NOMO-1 treated with DMSO at 0.1 percent for 48 hours (cell line): ENCODE measurements around the gene PPARD.
A peak's percentile ranks its signal among the peaks of the same experiment; 100 is the strongest.
"Not testable (repeated sequence)": the region's sequence is repeated elsewhere in the genome, so short reads cannot be mapped to it uniquely, and the experiment has no call there.

Source experiments
- DNase-seq: peaks from one replicate; lab custom pipeline; 2025; ENCODE audit not compliant: unreplicated experiment; lab: John Stamatoyannopoulos, UW

The PPARD gene

DNA sequence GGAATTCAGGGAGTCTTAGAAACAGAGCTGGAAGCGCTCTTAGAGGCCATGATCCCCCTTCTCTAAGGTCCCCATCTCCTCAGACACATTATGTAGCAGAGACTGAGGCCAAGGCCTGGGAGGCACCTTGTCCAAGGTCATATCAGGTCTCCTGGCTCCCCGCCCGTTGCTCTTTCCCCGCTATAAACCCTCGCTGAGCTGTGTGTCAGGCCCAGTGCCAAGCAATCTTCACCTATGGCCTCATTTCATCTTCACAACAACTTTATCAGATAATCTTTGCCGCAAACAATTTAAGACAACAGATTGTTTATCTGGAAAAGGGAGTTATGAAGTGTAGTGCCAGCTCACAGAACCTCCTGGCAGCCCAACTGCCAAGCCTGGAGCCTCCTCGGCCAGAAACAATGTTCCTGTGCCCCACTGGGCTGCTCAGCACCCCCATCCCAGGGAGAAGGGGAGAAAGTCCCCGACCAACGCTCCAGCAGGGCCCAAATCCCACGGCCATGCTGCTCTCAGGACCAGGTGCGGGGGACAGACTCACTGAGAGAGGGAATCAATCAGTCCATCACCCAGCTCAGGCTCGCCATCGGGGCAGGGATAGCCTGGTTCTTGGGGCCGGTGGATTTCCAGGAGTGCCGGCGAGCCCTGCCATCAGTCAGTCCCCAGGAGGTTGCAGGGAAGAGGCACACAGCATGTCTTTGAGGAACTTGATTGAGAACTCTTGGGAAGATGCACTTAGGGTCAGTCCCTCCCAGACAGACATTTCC, 92.9 kb downstream of the PPARD start:
- no peak for DNase-seq

DNA sequence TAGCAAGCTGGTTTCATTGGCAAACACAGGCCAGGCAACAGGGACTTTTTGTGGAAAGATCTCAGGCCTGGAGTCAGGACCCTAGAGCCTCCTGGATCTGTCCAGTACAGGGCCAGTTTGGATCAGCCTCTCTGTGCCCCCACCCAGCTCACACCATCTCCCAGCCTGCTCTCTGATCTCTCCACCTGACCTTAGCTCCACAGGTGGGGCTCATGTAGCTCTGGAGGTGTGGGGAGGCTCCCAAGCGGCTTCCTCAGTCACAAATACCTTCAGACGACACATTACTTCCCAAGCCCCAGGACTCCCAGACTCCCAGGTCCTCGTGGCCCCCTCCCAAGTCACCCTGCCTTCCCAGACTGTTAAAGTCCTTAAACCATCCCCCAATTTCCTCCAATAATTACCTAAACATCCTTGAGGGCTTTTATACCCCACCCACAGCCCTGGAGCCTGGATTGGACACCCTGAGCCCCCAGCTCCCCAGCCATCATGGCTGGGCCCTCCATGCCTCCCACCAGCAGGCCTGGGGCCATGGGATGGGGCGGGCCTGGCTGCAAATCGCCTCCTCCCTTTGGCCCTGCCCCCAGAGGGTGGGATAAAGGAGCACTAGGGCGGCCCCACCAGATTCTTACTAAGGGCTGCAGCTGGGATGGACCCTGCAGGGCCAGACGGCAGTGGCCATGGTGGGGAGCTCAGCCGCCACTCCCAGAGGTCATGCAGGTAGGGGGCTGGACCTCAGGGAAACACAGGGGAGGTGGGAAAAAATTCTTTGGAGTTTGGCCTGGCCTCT, 93.9 kb downstream of the PPARD start:
- no peak for DNase-seq

DNA sequence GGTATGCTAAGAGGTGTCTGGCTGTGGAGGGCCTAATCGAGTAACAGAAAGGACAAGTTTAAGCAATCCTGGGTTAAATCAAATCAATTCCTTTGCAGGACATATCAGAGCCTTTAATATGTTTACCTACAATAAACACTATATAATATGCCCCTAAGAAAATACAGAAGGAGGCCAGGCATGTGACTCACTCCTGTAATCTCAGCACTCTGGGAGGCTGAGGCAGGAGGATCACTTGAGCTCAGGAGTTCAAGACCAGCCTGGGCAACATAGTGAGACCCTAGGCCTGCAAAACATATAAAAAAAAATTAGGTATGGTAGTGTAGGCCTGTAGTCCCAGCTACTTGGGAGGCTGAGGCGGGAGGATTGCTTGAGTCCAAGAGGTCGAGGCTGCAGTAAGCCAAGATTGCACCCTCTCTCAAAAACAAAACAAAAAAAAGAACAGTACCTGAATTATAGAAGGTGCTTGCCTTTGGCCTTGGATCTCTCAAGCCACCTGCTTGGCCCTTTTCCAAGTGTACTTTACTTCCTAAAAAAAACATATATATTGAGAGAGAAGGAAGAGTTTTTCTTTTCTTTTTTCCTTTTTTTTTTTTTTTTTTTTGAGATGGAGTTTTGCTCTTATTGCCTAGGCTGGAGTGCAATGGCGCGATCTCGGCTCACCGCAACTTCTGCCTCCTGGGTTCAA, 96.2 kb downstream of the PPARD start:
- DNase-seq, result not testable (repeated sequence)

DNA sequence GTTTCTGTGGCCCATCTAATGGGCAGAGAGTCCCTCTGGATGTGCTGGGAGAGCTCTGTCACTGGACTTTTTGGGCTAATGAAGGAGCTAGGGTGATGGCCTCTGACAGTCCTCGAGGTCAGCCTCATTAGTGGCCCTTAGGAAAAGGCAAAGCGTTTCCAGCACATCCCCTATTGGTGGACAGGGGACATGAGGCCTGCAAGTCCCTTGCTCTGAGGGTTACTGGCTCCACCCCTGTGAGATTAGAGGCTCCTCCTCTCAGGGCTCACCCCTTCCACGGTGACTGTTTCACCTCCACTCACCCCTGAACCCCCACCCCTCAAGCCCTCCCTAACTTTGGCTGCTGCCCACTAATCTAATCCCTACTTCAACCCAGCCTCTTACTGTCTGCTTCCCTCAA, 97.0 kb downstream of the PPARD start:
- DNase-seq, result no peak

DNA sequence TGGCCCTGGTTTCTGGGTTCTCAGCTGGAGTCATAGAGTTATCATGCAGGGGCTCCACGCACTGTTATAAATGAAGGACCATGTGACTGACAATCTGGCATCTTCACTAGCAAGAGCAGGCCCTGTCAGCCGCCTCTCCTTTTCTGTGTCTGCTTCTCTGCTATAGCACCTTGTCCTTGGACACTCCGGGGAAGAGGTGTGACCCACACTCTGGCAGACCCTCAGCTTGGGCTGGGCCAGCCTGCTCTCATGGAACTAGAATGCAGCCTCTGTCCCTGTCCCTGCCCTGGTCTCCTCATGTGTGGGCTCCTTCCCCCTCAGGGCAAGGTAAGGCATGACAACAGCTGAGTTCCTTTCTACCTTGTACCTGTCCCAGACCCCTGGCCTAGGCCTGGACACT, 98.8 kb downstream of the PPARD start:
- DNase-seq, result no peak

DNA sequence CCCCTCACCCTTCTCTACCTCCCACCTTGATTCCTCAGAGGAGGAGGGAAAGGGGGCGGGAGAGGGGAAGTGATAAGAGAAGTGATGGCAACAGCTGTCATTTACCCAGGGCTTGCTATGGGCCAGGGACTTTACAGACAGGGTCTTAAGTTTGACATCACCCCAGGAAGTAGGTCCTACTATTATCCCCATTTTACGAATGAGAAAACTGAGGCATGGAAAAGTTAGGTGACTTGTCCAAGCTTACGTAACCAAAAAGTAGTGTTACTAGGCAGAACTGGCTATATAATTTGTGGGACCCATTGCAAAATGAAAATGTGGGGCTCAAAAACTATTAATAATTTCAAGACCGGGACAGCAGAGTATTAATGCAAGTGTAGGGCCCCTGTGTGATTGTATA, 99.3 kb downstream of the PPARD start:
- DNase-seq, result no peak

DNA sequence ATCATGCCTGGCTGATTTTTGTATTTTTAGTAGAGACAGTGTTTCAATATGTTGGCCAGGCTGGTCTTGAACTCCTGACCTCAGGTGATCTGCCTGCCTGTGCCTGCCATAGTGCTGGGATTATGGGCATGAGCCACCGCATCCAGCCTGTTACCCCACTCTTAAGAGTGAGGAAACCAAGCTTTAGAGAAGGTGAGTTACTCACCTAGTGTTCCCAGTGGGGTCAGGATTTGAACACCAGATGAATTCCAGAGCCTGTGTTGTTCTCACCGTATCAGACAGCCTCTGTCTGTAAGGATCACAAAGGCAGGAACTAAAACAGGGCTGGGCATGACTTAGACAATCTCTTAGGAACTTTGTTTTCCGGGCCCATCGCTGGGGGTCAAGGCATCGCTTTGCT, 100.3 kb downstream of the PPARD start:
- DNase-seq, result no peak

DNA sequence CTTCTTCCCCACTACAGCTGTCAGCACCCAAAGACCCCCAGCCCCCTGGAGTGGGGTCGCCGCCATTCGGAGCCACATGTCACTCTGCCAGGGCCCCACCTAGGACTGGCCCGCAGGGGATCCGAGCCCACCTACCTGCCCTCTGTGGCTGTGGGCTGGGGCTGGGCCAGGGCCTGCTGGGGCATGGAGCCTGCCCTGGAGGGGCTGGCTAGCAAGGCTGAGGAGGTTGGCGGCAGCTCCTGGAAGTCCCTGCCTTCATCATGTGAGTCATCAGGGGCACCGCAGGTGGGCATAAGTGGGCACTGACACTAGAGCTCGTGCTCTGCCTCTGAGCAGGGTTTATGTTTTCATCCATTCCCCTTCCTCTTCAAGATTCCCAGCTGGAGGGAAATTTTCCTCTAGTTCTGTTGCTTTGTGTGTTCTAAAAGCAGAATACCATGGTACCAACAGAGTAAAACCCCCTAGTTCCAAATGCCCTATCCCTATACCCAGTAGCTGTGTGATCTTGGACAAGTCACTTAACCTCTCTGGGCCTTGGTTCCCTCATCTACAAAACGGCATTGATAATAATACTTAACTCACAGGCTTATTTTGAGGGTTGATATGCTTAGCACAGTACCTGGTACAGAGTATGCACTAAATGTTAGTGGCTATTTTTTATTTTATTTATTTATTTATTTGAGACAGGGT, 101.1 kb downstream of the PPARD start:
- no peak for DNase-seq

DNA sequence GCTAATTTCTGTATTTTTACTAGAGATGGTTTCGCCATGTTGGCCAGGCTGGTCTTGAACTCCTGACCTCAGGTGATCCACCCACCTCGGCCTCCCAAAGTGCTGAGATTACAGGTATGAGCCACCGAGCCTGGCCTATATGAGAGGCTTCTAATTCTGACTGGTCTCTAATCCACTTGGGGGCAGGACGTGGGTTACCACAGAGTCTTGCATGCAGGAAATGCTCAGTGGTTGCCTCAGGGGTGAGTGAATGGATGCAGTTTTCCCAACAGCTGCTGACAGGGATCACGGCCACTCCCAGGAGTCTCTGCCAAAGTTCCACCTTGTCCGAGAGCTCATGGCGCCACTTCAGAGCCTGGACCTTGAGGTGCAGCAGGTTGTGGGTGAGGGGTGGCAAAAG, 103.3 kb downstream of the PPARD start:
- DNase-seq, result no peak

DNA sequence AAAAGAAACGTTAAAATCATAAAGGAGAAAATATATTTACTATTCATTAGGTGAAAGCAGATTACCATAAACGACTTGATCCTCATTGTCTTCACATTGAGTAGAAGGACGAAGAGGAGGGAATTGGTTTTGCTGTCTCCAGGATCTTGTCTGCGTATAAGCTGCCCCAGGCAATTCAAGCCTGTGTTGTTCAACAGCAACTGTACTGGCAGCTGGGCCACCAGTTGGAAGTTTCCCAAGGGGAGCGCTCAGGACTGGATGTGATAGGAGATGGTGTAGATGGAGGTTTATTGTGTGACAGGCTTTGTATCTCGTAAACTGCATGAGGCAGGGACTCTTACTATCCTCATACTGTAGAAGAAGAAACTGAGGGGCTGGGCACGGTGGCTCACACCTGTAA, 105.8 kb downstream of the PPARD start:
- DNase-seq, result no peak

DNA sequence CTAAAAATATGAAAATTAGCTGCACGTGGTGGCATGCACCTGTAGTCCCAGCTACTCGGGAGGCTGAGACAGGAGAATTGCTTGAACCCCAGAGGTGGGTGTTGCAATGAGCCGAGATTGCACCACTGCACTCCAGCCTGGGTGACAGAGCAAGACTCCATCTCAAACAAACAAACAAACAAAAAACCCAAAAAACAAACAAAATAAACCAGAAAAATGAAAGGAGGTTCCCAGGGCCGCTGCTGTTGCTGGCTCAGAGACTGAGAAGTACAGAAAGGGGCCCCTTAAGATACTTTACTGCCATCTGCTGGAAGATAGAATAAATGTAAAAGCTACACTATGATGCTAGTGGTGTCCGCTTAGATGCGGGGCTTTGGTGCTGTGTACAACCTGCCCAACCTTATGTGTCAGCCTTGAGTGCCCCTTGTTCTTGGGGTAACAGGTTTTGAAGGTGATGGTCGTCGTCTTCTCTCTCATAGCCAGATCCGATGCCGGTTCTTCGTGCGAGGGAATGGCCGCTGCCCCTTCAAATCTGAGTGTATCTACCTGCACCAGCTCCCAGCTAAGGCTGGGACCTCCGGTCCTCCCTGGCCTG, 107.0 kb downstream of the PPARD start:
- peak; percentile 83 for DNase-seq

DNA sequence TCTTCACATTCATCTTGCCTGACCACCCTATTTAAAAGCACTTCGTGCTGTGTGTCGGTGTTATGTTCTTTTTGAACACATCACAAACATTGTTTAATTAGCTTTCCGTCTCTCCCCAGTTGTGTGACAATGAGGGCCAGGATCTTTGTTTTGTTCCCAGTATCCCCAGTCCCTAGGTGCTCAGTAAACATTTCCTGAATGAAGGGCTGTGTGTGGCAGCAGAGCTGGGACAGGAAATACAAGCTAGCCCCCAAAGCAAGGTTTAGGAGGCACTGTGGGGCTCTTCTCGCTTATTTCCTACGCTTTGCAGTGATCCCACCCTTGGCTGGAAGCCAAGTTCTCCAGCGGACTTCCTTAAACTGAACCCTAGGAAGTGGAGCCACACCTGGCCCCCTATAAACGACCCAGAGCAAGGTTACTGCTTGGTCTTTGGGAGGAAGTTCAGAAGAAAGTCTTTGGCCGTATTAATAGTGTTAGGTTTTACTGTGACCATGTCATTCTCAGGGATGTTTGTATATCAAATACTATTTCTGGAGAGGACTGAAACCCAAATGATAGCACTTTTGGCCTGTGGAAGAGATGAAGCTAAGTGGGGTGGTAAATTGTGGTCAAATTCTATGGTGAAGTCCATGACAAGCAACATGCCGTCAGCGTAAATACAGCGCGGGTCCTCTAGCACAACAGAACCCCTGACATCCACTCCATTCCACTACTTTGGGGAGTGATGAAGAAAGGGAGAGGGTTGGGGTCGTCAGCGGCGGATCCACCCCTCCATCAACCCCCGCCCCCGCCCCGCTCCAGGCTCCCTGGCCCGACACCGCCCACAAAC, 109.2 kb downstream of the PPARD start:
- peak; percentile 62 for DNase-seq

DNA sequence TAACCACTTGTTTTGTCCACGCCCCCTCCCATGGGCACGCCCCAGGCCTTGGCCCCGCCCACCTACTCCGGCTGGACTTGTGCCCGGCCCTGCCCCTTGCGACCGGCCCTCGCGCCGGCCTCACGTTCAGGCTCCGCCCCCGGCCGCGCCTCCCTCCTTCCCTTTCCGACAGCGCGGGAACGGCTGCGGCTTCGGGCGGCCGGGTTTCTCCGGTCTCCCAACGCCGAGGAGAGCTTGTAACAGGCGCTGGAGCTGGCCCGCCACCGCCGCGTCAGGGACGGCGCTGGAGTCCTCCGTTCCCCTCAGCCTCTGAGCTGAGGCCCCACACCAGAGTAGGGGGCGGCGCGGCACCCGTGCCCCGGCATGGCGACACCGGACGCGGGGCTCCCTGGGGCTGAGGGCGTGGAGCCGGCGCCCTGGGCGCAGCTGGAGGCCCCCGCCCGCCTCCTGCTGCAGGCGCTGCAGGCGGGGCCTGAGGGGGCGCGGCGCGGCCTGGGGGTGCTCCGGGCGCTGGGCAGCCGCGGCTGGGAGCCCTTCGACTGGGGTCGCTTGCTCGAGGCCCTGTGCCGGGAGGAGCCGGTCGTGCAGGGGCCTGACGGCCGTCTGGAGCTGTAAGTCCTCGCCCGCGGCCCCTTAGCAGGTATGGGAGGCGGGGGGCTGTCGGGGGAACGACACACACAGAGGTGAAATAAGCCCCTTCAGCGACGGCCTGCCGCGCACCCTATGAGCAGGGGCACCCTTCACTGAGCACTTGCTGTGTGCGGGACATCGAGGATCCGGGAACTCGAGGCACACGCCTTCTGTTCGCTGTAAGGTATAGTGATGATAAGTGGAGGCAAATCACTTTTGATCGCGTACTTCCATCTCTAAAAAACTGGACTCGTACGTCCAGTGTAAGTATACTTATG, 110.1 kb downstream of the PPARD start, which contains the start of gene FANCE:
TSS of gene FANCE (plus strand) at position 156 of the 908 bp plus-strand sequence. CDS start at position 364, 208 bp downstream.
- DNase-seq, result peak; percentile 85

DNA sequence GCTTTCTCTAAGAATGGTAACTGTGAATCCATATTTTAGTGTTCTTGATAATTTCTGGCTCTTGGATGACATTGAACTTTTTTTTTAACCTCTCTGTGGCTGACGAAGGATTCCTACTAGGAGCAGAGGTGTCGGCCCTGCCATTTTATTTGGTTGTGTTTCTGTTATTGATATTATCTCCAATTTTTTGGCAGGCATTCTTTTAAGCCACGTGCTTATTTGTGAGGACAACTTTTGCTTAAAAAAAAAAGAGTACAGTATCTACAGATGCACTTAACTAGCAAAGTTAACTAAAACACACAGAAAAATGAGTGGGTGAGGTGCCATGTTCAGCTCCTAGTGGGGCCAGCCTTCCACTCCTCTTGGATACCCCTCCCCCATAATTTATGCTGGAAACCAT, 110.9 kb downstream of the PPARD start:
- no peak for DNase-seq

DNA sequence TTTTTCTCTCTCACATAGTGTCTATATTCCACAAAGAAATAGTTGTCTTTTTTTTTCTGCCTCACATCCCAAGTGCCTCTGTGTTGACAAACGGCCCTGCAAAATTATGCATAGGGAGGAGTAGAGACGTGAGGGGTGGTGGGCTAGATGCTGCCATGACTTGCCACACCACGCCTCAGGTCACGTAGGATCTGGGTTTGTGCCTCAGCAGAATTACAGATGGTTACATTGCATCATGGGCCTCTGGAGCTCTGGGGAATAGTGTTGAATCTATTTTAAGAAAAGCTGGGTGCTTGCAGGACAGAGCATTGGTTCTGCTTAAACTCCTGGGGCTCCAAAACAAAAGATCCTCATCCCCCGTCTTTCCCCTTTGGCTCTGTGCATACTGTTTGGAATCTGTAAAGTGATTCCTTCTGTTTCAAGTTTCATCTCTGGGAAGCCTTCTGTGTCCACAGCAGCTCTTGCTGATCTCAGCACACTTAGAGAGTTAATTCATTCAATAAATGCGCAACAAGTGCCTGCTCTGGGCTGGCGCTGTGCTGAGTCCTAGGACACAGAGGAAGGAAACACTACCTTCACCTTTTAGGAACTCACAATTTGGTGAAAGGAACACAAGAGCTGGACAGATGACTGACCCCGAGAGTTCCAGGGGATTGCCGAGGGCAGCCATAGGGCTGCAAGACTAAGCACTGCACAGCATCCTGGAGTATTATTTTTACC, 112.2 kb downstream of the PPARD start:
- DNase-seq, result no peak

DNA sequence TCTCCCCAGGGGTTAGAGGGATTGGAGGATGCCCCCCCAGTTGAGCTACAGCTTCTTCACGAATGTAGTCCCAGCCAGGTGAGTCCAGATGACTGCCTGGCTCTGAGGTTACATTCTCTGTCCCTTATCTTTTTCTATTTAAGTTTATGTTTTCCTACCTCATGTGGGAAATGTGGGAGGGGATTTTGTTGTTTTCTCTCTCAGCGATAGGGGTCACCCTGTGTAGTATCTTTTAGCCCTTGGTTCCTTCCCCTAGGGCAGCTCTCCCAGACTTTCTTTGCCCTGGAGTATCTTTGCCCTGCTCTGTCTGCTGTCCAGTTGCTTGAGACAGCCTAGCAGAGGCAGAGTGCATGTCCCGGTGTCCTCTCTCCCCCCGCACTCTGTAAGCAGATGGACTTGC, 115.5 kb downstream of the PPARD start:
- no peak for DNase-seq

DNA sequence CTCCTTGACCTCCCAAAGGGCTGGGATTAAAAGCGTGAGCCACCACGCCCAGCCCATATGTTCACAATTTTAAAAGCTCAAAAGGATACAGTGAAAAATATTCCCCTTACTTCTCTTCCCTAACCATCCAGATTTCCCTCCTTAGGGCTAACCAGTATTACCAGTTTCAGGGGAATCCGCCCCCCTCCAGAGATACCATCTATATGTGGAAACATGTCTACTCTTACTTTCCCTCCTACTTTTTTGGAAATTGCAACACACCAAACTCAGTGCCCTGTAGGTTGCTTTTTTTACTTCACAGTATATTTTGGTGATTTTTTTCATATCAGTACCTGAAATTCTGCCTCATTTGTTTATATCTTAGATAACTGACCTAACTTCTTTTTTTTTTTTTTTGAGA, 118.9 kb downstream of the PPARD start:
- no peak for DNase-seq

DNA sequence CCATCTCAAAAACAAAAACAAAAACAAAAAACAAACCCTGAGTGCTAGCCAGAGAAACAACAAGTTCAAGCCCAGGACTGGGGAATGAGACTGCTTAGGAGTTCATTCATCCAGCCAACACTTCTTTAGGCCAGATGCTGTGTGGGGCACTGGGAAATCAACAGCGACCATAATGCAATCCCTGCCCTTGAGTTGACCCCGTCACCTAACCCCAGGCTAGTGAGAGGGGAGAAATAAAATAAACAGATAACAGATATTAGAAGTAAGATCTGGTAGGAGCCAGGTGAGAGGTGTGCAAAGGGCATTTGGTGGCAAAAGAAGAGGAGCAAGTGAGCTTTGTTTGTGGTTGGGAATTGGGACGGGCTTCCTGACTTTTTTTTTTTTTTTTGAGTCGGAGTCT, 120.9 kb downstream of the PPARD start:
- DNase-seq, result no peak
